Endothelial cell of umbilical vein (primary cell): ENCODE results near the gene VSNL1.

ENCODE experiments used
- CTCF ChIP-seq, 2 donors: IDR thresholded peaks; 1 replicate in 1 of 2; 2 replicates in 1 of 2; pipeline ENCODE4 v1.5.1; 2011; ENCODE audit warnings: low read length in 2 of 2, mild to moderate bottlenecking in 2 of 2, moderate library complexity in 2 of 2, control low read depth in 1 of 2, inconsistent platforms in 1 of 2, low read depth in 1 of 2; ENCODE audit not compliant: insufficient read depth in 1 of 2; ENCODE audit errors: extremely low read depth in 1 of 2
- EZH2 ChIP-seq: IDR thresholded peaks from 2 replicates; pipeline ENCODE4 v1.6.1; 2012; ENCODE audit warnings: borderline replicate concordance, low read depth, mild to moderate bottlenecking, moderate library complexity, low read length, inconsistent platforms; ENCODE audit not compliant: severe bottlenecking
- FOS ChIP-seq: IDR thresholded peaks from 2 replicates; pipeline ENCODE4 v1.6.1; 2011; ENCODE audit warnings: mild to moderate bottlenecking, low read length, moderate library complexity, borderline replicate concordance; ENCODE audit not compliant: insufficient read depth
- MAX ChIP-seq: IDR thresholded peaks from 2 replicates; pipeline ENCODE4 v1.6.1; 2011; ENCODE audit not compliant: insufficient read depth, insufficient read length
- MYC ChIP-seq: IDR thresholded peaks from one replicate; pipeline ENCODE4 v1.6.1; 2011; ENCODE audit warnings: mild to moderate bottlenecking, low read depth, low read length
- POLR2A ChIP-seq: IDR thresholded peaks from 2 replicates; pipeline ENCODE4 v1.6.1; 2012; ENCODE audit warnings: low read depth, mild to moderate bottlenecking, control low read depth, low read length
- POLR2AphosphoS5 ChIP-seq: IDR thresholded peaks from 2 replicates; pipeline ENCODE4 v1.6.1; 2012; ENCODE audit warnings: low read depth, mild to moderate bottlenecking, control low read depth, low read length, moderate library complexity; ENCODE audit not compliant: insufficient read depth

DNA sequence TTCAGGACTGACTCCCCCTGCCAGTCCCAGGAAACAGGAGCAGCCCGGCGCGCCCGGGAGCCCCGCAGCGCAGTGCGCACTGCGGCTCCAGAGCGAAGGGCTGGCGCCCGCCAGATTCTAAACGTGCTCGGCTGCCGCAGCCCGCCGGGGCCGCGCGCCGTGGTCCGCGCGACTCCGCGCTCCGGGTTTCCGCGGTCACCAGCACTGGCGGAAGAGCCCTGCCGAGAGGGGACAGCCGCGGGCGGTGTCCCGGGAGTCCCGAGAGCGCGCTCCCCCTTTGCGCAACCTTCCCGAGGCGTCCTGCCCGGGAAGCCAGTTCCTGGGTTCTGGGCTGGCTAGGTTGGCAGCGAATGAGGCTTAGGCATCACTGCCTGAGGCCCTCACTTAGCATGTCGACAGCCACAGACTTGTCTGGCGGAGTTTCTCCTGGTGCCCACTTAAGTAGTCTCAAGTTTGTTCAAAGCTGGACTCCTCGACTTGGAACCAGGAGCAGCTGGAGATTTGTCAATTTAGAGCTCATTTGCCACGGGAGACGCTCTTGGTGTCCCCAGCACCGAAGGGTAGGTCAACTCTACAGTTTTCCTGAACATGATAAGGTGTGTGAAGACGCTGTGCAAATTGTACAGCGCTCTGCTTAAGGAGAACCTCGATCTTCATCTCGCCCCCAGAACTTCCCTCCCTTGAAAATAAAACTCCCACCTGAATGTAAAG, 1.5 kb upstream of the VSNL1 start:
- TF ChIP-seq POLR2A (no peak), CTCF (IDR thresholded peaks at IDR 0.05; ENCODE audit: extremely low read depth in 1 of 2, insufficient read depth in 1 of 2, low read depth in 1 of 2, low read length in 2 of 2) (no peak), EZH2 (no peak), POLR2AphosphoS5 (no peak), MAX (no peak), MYC (no peak), FOS (no peak)
